Left kidney (tissue), 2 donors: Measurements from ENCODE around the gene ABTB2. TPM values are rescaled to one million over a fixed set of nuclear protein-coding genes. Genes with fewer than 3 reads are reported as not detected.

Experiments
- DNase-seq: peaks from one replicate; pipeline ENCODE4 v3.0.0-alpha.2; 2013
- polyA plus RNA-seq: library from polyadenylated mRNA; unstranded; fragments of 120-200 nt; gene quantifications from one replicate; pipeline ENCODE4 v1.2.1, GENCODE V29; 2013; ENCODE audit not compliant: insufficient read length

ABTB2 gene
- polyA plus RNA-seq, 1 donor = 7.7 TPM

GRCh38 chr11:34363363-34364084, 5.7 kb upstream of the ABTB2 start:
- no peak for DNase-seq

GRCh38 chr11:34360046-34360445, 2.2 kb upstream of the ABTB2 start:
- no peak for DNase-seq

- DNase-seq = no peak
Measured at GRCh38 chr11:34359548-34359891, 1.7 kb upstream of the ABTB2 start.

DNA sequence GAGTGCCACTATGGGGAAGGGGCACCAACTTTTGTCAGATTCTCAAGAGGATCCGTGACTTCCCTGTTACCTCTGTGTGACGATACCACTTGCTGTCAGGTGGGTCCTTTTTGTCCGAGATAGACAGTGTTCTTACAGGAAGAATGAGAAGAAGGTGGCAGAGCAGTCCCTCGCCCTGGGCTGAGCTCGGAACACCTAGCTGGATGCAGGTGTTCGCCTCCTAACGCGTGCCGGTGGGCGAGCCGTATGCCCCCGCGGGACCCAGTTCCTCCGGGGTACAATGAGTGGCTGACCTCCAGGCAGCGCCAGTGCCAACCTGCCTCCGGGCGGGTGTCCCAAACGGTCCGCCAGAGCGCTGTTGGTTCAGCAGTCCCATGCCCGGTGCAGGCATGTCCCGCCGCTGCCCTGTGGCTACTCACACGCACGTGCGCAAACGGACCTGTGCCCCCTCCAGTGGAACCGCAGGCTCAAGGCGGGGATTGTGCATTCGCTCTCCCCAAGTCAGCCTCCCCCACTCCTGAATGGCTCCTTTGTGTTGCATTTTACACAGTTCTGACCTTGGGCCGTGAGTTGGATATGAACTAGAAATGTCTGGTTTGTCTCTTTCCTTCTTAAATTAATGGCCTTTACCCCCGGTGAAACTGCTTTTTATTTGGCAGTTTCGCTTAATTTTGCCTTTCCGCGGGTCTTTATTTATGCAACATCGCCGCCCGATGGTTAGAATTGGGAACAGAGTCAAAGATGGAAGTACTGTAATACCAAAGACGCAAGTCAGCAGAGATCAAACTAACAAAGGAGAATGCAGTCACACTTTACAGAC, 1.1 kb upstream of the ABTB2 start:
- DNase-seq = peak; percentile 87

- peak; percentile 38 for DNase-seq
Measured at GRCh38 chr11:34358258-34358727, 483 bp upstream of the ABTB2 start.

DNA sequence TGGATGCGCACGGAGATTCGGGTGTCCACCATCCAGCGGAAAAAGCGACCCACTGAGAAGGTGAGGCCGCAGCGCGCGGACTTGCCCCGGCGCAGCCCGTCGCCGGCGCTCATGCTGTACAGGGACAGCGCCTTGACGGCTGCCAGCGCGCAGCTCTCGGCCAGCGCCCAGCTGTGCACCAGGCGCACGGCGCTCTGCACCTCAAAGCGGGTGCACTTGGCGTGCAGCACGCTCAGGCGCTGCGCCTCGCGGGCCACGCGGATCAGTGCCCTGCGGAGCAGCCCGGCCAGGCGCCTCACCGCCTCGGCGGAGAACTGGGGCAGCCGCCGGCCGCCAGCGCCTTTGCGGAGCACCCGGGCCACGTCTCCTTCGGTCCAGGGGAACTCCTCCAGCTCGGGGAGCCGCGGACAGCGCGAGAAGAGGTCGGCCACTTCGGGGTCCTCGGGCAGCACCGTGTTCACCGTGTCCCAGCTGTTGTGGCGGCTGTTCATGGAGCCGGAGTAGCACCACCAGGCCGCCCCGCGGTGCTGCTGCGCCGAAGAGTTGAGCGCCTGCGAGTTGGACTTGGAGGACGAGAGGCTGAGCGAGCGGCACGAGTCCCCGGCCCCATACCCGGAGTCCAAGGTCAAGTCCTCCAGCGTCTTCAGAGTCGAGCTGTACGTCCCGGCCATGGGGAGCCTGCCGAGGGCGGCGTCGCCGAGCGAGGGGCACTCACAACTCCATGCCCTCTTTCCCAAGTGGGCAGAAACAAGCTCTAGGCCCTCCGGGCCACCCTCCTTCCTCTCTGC, 703 bp downstream of the ABTB2 start:
- DNase-seq = peak; percentile 46

GRCh38 chr11:34356576-34356912, 1.3 kb downstream of the ABTB2 start:
- no peak for DNase-seq

DNA sequence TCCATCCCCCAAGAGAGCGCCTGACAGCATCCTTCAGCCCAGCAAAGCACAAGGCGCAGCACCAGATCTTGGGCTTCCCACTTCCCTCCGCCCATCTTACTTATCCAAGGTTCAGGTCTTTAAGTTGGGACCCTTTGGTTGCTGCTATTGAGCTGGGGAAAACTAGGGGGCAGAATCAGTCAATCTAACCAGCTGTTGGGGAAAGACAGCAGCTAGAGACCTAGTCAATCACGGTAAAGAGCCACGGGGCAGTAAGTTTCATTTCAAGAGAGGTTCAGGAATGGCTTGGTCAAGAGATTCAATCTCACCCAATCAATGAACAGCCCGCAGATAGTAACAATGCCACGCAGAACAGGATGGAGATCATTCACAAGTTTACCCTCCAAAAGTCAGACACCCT, 1.7 kb downstream of the ABTB2 start:
- no peak for DNase-seq

GRCh38 chr11:34355726-34356125, 2.1 kb downstream of the ABTB2 start:
- no peak for DNase-seq

DNA sequence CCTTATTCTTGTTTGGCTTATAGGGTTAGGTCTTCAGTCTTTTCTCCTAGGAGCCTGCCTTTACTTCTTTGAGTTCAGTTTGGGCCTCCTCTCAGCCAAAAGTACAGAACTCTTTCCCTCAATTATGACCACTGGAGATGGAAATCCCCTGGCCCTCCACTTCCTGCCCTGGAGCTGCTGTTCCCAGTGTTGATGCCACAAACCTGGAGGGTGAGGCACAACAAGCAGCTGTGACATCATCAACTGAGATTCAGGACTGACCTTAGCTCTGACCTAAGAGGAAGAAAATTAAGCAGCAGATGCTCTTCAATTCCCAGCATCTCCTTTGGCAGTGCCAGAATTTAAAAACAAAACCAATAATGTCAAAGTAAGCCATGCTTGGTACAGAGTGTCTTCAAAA, 3.0 kb downstream of the ABTB2 start:
- no peak for DNase-seq

- DNase-seq = no peak
Measured at GRCh38 chr11:34353881-34354280, 3.9 kb downstream of the ABTB2 start.

GRCh38 chr11:34351687-34352469, 5.9 kb downstream of the ABTB2 start:
- no peak for DNase-seq

DNA sequence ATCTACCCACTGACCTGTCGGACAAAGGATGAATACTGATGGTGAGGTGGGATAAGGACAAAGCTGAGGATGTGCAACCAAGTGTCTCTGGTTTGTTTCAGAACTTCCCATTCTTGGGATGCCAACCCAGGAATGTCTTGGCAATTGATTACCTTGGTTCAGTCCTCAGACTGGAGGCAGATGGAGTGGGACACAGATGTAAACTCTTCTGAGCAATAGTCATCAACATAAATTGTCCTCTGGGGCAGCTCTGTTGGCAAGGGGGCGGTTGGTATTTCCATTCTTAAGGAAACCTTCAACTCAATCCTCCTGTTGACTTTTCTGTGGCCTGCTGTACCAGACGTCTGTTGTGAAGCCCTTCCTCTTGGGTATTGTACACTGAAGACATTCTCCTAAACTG, 6.8 kb downstream of the ABTB2 start:
- no peak for DNase-seq

GRCh38 chr11:34349882-34350281, 7.9 kb downstream of the ABTB2 start:
- no peak for DNase-seq

GRCh38 chr11:34348919-34349318, 8.9 kb downstream of the ABTB2 start:
- DNase-seq = no peak

GRCh38 chr11:34348096-34348495, 9.7 kb downstream of the ABTB2 start:
- no peak for DNase-seq

DNA sequence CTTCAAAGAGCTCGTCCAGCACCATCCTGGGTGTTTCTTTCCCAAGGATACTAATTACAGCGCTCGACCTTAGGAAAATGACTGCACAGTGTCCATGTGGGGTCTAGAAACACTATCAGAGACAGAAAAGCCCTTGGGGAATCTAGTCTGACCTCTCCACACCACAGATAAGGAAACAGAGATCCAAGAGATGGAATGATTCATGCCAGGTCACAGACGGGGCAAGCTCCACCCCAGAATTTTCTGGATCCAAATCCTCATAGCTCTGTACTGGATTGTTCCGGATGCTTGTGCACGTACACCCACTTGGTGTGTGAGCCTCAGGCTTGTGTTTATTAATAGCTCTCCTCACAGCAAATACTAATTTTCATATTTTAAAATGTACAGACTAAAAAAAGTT, 11.3 kb downstream of the ABTB2 start:
- DNase-seq = no peak

GRCh38 chr11:34345991-34346480, 11.8 kb downstream of the ABTB2 start:
- no peak for DNase-seq

GRCh38 chr11:34345540-34345876, 12.3 kb downstream of the ABTB2 start:
- no peak for DNase-seq

GRCh38 chr11:34344768-34345539, 12.9 kb downstream of the ABTB2 start:
- DNase-seq = no peak

DNA sequence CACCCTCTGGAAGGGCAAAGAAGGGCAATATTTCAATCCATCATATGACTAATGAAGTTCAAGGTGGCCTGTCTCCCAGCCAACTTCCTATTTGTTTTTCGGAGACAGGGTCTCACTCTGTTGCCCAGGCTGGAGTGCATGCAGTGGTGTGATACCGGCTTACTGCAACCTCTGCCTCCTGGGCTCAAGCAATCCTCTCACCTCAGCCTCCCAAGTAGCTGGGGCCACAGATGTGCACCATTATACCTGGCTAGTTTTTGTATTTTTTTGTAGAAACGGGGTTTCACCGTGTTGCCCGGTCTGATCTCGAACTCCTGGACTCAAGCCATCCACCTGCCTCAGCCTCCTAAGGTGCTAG, 13.4 kb downstream of the ABTB2 start:
- DNase-seq = no peak
